ENCODE data around the gene ERGIC1. TPM values are rescaled to one million over a fixed set of nuclear protein-coding genes. Genes with fewer than 3 reads are reported as not detected.

Gene ERGIC1
- total and polyA plus RNA-seq, 2 of the 8 experiments (the other 6 are each of a cell fraction or from before 2014, with no cell fraction given): 95.3 to 106 TPM

GRCh38 chr5:172956228-172956627 is 122.2 kb downstream of the ERGIC1 start:
- Histone ChIP-seq H3K56ac (replicated peaks; ENCODE audit: insufficient read length, low read depth, low read length) (no peak overlapping the region), H2BK120ac (replicated peaks; ENCODE audit: low read depth, low read length) (no peak overlapping the region), H3K36me3 (ENCODE audit: control insufficient read depth in 2 of 4, insufficient read depth in 4 of 4, low read length in 3 of 4) (peaks cover 0 to 7% (median 0%) of the 10 kb centered on the region in 4 experiments; a peak in 2 of 8 replicates), H2BK5ac (ENCODE audit: low read depth, low read length) (no peak overlapping the region), H3K79me1 (ENCODE audit: low read depth, low read length) (no peaks in the 10 kb centered on the region; the same call in 1 of the 2 replicates), H3K23ac (ENCODE audit: insufficient read length) (no peak overlapping the region), H2BK20ac (ENCODE audit: low read length) (no peak overlapping the region), H2AK5ac (ENCODE audit: low read depth, low read length) (no peak overlapping the region), H4K5ac (ENCODE audit: insufficient read length, low read depth, low read length) (no peak overlapping the region), H3K23me2 (ENCODE audit: low read depth, low read length) (peaks cover 11% of the 10 kb centered on the region; the same call in 1 of the 2 replicates), H3K79me2 (ENCODE audit: control insufficient read depth in 1 of 2, insufficient read depth in 2 of 2, low read length in 2 of 2) (peaks cover 0 to 8% of the 10 kb centered on the region in 2 experiments; a peak in 2 of 4 replicates), H3K4me1 (replicated peaks in 1 of 4; ENCODE audit: control insufficient read depth in 3 of 4, insufficient read depth in 4 of 4, low read length in 3 of 4) (peaks cover 0 to 7% (median 0%) of the 10 kb centered on the region in 4 experiments; a peak in 4 of 7 replicates), H3K27me3 (replicated peaks in 1 of 4; ENCODE audit: control insufficient read depth in 3 of 4, extremely low read depth in 1 of 4, insufficient read depth in 3 of 4, low read length in 3 of 4) (peaks cover 0 to 9% (median 3%) of the 10 kb centered on the region in 4 experiments; a peak in 3 of 7 replicates), H3K4me2 (ENCODE audit: insufficient read depth in 1 of 2, low read depth in 2 of 2, low read length in 2 of 2) (no peak overlapping the region), H3K9ac (replicated peaks in 1 of 4; ENCODE audit: extremely low read depth in 1 of 4, low read depth in 3 of 4, low read length in 3 of 4) (no peak overlapping the region), H3K14ac (ENCODE audit: insufficient read length) (no peak overlapping the region), H4K91ac (replicated peaks; ENCODE audit: insufficient read length, low read length) (no peak overlapping the region), H2AFZ (ENCODE audit: low read length) (no peak overlapping the region), H3K27ac (ENCODE audit: low read depth, low read length) (no peak overlapping the region), H4K8ac (ENCODE audit: extremely low read depth, insufficient read depth, low read length) (no peak overlapping the region), H4K20me1 (replicated peaks in 1 of 2; ENCODE audit: control insufficient read depth in 1 of 2, insufficient read depth in 2 of 2, low read length in 2 of 2) (no peaks in the 10 kb centered on the region), H2BK12ac (ENCODE audit: low read depth, low read length) (no peak overlapping the region), H3K4me3 (ENCODE audit: extremely low read depth in 1 of 4, insufficient read depth in 2 of 4, low read depth in 3 of 4, low read length in 4 of 4) (no peak overlapping the region), H3K4ac (replicated peaks; ENCODE audit: insufficient read length, low read depth, low read length) (no peak overlapping the region), H3K18ac (ENCODE audit: extremely low read depth, low read length) (no peak overlapping the region), H2BK15ac (ENCODE audit: low read length) (no peak overlapping the region), H3K9me3 (ENCODE audit: insufficient read depth in 2 of 2, low read depth in 1 of 2, low read length in 1 of 2) (no peaks in the 10 kb centered on the region)
- no peak for DNase-seq (ENCODE audit: low read depth in 1 of 2, low spot score in 2 of 2)
- ChIA-PET POLR2A (ENCODE audit: partially characterized antibody) (no interaction called here), CTCF (ENCODE audit: partially characterized antibody) (no interaction called here)
- 87% methylated on average over 3 of the region's 3 CpGs; no CpG with 5 or more reads in 1 of the 2 experiments for WGBS, 2 experiments (ENCODE audit: extremely low coverage in 1 of 2, insufficient coverage in 1 of 2, insufficient read length in 1 of 2, insufficient replicate concordance in 2 of 2, low coverage in 1 of 2, low lambda C conversion rate in 2 of 2, missing lambda C conversion rate in 1 of 2)
- FAIRE-seq: no peak
- no peak for TF ChIP-seq BRCA1 (IDR thresholded peaks at IDR 0.05; ENCODE audit: low read depth, low read length)
- no peak for TF ChIP-seq CEBPB (IDR thresholded peaks at IDR 0.05; ENCODE audit: low read depth, low read length)
- no peak for TF ChIP-seq KDM1A (IDR thresholded peaks at IDR 0.05; ENCODE audit: borderline replicate concordance, low read length)
- no peak for TF ChIP-seq RAD21 (IDR thresholded peaks at IDR 0.05 in 1 of 2, conservative IDR thresholded peaks at IDR 0.05 in 1 of 2; ENCODE audit: low read depth in 2 of 2, low read length in 2 of 2)
